LNCAP (cell line): Measurements from ENCODE around the gene FCGR3A.
"Not testable (repeated sequence)": the region's sequence is repeated elsewhere in the genome, so short reads cannot be mapped to it uniquely, and the experiment has no call there.

ENCODE experiments used
- CTCF ChIP-seq: fragments of 450-650 bp; IDR thresholded peaks from 2 replicates; pipeline ENCODE4 v1.5.1; 2017; ENCODE audit warnings: mild to moderate bottlenecking

FCGR3A gene

GRCh38 chr1:161549652-161550051, at the start of gene FCGR3A:
TSS of gene FCGR3A (minus strand) at chr1:161549818. CDS start at chr1:161549736, 82 bp downstream.
- no peak for TF ChIP-seq CTCF

GRCh38 chr1:161531986-161532643, 17.5 kb downstream of the FCGR3A start:
- no peak for TF ChIP-seq CTCF

DNA sequence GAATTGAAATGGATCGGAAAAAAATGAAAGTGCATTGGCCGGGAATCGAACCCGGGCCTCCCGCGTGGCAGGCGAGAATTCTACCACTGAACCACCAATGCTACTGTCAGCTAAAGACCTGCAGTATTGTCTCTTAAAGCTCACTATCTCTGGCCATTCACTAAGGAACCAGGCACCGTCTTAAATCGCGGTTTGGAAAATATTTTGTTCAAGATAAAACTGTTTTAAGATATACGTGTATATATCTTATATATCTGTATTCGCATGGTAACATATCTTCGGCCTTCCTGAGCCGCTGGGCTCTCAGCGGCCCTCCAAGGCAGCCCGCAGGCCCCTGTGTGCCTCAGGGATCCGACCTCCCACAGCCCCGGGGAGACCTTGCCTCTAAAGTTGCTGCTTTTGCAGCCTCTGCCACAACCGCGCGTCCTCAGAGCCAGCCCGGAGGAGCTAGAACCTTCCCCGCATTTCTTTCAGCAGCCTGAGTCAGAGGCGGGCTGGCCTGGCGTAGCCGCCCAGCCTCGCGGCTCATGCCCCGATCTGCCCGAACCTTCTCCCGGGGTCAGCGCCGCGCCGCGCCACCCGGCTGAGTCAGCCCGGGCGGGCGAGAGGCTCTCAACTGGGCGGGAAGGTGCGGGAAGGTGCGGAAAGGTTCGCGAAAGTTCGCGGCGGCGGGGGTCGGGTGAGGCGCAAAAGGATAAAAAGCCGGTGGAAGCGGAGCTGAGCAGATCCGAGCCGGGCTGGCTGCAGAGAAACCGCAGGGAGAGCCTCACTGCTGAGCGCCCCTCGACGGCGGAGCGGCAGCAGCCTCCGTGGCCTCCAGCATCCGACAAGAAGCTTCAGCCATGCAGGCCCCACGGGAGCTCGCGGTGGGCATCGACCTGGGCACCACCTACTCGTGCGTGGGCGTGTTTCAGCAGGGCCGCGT, 25.5 kb downstream of the FCGR3A start, which contains the start of gene HSPA6:
TSS of gene HSPA6 (plus strand) at position 724 of the 925 bp plus-strand sequence. CDS start at position 843, 119 bp downstream.
- TF ChIP-seq CTCF: not testable (repeated sequence)

DNA sequence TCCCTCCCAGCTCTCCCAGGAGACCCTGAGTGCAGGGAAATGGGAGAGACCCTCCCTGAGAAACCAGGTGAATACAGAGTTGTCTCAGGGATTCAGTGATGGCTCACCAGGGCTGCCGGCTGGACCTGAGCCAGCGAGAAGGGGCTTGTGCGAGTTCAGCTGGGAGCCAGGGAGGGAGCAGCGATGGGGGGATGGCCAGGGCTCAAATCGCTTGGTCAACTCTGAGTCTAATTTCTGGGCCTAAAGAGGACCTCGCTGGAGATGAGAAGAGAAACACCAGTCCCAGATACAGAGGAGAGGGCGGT, 37.9 kb downstream of the FCGR3A start:
- TF ChIP-seq CTCF: no peak

DNA sequence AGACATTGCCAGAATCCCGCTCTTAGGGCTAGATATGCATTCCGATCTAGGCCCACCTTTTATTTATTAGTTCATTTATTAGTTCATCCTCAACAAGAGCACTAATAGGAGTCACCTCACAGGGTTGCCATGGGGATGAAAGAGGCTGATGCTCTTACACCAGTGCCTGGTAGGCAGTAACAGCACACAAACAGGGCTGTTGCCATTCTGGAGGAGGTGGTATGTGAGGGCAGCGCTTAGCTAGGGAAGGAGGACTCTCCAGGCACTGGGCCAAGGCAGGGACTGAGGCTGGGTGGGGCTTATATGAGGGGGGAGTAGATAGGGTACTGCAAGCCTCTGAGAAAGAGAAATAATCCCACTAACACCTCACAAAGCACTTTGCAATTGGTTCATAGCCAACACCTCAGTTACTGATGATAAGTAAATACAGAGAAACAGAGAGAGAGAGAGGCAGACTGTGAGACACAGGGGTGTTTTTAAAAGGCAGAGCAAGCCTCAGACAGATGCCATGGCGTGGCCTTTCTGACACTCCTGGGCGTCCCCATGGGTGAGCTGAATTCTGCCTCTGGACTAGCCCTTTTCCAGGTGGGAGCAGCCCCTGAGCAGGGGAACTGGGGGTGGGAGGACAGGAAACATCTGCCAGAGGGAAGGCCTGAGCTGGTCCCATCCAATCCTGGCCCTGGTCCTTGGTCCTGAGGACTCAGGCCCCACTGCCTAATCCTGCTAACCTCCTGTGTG, 38.4 kb downstream of the FCGR3A start:
- TF ChIP-seq CTCF: no peak

- TF ChIP-seq CTCF: no peak
Measured at GRCh38 chr1:161510477-161510876, 39.1 kb downstream of the FCGR3A start.

DNA sequence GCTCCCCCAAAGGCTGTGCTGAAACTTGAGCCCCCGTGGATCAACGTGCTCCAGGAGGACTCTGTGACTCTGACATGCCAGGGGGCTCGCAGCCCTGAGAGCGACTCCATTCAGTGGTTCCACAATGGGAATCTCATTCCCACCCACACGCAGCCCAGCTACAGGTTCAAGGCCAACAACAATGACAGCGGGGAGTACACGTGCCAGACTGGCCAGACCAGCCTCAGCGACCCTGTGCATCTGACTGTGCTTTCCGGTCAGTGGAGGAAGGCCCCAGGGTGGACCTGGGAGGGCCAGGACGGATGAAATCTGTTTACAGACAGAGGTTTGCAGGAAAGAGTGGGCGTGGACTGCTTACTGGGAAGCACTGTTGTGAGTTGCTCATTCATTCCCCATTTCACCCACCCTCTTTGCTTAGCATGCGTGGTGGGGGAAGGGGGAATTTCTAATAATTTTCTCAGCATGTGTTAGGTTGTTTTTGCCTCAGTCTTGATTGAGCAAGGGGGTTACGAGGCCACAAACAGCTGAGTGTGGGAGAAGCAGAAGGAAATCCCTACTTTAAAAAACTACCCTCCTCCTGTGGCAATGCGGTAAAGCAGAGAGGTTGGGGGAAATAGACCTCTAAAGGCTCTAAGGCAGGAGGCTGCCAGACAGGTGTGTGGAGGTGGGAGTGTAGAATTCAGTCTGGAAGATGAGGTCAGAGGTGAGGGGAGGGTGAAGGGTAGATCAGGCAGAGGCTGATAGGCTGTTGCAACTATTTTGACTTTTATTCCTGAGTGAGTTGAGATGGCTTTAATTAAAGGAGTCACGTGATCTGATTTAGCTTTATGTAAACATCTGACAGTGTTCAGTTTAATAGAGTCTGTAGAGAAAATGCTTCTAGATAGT, 43.0 kb downstream of the FCGR3A start:
- no peak for TF ChIP-seq CTCF
